HEK293T (cell line): ENCODE measurements around the gene LHPP.

Source experiments
- BHLHE40 ChIP-seq: fragments of 450-650 bp; IDR thresholded peaks from 2 replicates; pipeline ENCODE4 v1.6.1; 2016; ENCODE audit warnings: mild to moderate bottlenecking, moderate library complexity, borderline replicate concordance
- ELF4 ChIP-seq: fragments of 450-650 bp; IDR thresholded peaks from 2 replicates; pipeline ENCODE4 v1.6.1; 2017; ENCODE audit warnings: antibody characterized with exemption
- FOXA1 ChIP-seq: fragments of 450-650 bp; IDR thresholded peaks from 2 replicates; pipeline ENCODE4 v1.6.1; 2016; ENCODE audit warnings: mild to moderate bottlenecking
- FOXK2 ChIP-seq: fragments of 450-650 bp; IDR thresholded peaks from 2 replicates; pipeline ENCODE4 v1.6.1; 2016; ENCODE audit warnings: mild to moderate bottlenecking
- FOXM1 ChIP-seq: fragments of 450-650 bp; IDR thresholded peaks from 2 replicates; pipeline ENCODE4 v1.6.1; 2017; ENCODE audit warnings: mild to moderate bottlenecking, borderline replicate concordance
- HDGF ChIP-seq: fragments of 450-650 bp; IDR thresholded peaks from 2 replicates; pipeline ENCODE4 v1.6.1; 2017; ENCODE audit warnings: antibody characterized with exemption, borderline replicate concordance
- NFRKB ChIP-seq: fragments of 450-650 bp; IDR thresholded peaks from 2 replicates; pipeline ENCODE4 v1.6.1; 2016; ENCODE audit warnings: mild to moderate bottlenecking, moderate library complexity
- SP1 ChIP-seq: fragments of 450-650 bp; IDR thresholded peaks from 2 replicates; pipeline ENCODE4 v1.6.1; 2017
- SUZ12 ChIP-seq: fragments of 450-650 bp; IDR thresholded peaks from 2 replicates; pipeline ENCODE4 v1.6.1; 2016; ENCODE audit warnings: mild to moderate bottlenecking
- TARDBP ChIP-seq: fragments of 450-650 bp; IDR thresholded peaks from 2 replicates; pipeline ENCODE4 v1.6.1; 2016
- TF ChIP-seq, protein P1 (sequence below): fragments of 450-650 bp; IDR thresholded peaks from 2 replicates; pipeline ENCODE4 v1.6.1; 2016

DNA sequence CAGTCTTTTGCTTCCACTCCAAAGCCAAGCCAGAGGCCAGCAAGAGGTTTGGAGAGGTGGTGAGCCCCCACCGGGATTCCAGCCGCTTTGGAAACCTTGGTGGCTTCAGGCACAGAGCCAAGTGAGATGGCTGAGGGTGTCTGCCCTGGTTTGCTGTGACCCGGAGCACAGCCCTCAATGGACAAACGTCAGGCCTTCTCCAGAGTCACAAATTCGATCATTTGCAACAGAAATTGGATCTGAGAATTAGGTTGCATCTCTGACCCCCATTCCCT, 10.9 kb upstream of the LHPP start:
- TF ChIP-seq FOXK2, result no peak
- TF ChIP-seq TARDBP, result no peak
- TF ChIP-seq, protein P1, sequence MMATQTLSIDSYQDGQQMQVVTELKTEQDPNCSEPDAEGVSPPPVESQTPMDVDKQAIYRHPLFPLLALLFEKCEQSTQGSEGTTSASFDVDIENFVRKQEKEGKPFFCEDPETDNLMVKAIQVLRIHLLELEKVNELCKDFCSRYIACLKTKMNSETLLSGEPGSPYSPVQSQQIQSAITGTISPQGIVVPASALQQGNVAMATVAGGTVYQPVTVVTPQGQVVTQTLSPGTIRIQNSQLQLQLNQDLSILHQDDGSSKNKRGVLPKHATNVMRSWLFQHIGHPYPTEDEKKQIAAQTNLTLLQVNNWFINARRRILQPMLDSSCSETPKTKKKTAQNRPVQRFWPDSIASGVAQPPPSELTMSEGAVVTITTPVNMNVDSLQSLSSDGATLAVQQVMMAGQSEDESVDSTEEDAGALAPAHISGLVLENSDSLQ, result no peak
- no peak for TF ChIP-seq SUZ12
- no peak for TF ChIP-seq ELF4
- TF ChIP-seq SP1, result no peak
- TF ChIP-seq BHLHE40, result no peak
- no peak for TF ChIP-seq FOXM1
- TF ChIP-seq HDGF, result no peak
- TF ChIP-seq NFRKB, result no peak
- no peak for TF ChIP-seq FOXA1
